ENCODE results near the gene WDR7. TPM values are rescaled to one million over a fixed set of nuclear protein-coding genes. Genes with fewer than 3 reads are reported as not detected.
A peak's percentile ranks its signal among the peaks of the same experiment; 100 is the strongest.

WDR7 gene
- total RNA-seq, 1 donor from 2014 or later = 28.1 TPM

- DNase-seq = no peak
Observed at GRCh38 chr18:56947236-56947635, 296.1 kb downstream of the WDR7 start.

DNA sequence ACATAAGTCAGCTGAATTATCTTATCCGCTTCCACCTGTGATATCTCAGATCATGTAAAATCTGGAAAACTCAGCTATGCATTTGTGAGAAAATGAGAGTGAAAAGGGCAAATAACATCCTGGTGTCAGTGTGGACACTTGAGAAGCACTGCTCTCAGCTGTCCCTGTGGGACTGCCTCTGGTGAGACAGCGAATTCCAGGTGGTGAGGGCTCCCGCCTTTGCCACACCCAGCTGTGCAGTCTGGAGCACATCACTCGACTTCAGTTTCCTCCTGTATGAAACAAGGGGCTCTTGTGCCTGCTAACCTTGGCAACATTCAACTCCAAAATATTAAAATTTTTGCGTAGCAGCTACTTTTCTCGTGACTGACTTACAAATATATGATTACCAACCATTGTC, 300.9 kb downstream of the WDR7 start:
- DNase-seq = no peak

GRCh38 chr18:56953428-56954198, 302.5 kb downstream of the WDR7 start:
- no peak for DNase-seq

- DNase-seq = no peak
Observed at GRCh38 chr18:56955490-56955889, 304.3 kb downstream of the WDR7 start.

- no peak for DNase-seq
Observed at GRCh38 chr18:56959120-56959519, 308.0 kb downstream of the WDR7 start.

DNA sequence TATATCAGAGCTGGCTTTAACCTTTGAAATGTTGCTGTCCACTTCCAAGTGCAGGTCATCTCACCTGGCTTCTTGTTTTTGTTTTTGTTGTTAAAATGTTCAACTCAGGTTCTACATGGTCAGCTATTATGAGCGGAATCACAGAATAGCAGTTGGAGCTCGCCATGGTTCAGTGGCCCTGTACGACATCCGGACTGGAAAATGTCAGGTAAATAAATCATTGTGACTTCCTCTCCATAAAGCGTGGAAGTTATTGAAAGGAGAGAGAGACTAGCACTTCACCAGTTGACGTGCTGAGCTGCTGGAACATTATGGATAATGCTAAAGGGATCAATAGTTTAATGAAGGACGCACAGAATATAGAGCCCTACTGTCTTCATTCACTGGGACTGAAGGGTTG, 311.2 kb downstream of the WDR7 start:
- DNase-seq = peak; percentile 5

DNA sequence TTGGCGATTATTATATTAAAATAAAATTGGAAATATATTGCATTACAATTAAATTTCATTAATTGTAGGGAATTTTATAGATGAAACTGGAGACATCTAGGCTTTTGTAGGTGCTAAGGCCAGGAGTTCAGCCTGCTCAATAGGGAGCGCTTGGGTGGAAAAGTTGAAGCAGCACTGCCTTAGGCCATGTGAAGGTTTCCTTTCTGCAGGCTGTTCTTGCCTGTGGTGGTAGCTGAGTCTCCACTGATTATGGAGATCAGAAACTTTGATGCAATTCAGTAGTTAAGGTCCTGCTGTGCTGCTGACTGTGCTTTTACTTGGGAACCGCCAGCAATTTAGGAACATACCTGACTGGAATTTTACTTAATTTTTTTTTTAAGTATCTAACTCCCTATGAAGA, 315.9 kb downstream of the WDR7 start:
- DNase-seq = no peak

DNA sequence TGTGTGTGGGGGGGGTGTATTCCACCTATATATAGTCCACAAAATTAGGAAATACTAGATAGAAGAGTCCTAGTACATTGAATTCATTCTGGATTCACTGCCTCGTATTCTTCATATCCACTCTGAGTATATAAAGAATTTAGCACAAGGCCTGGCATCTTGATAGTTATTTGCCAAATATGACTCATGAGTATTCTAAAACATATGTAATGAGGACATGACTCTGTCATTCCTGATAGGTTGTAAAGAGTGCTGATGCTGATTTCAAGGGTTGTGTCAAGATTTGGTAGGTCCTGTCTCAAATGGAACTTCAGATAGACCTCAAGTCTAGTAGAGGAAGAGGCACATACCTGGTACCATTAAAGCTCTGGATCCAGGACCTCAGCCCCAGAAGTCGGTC, 322.3 kb downstream of the WDR7 start:
- no peak for DNase-seq

- DNase-seq = no peak
Observed at GRCh38 chr18:56974141-56974540, 323.0 kb downstream of the WDR7 start.

DNA sequence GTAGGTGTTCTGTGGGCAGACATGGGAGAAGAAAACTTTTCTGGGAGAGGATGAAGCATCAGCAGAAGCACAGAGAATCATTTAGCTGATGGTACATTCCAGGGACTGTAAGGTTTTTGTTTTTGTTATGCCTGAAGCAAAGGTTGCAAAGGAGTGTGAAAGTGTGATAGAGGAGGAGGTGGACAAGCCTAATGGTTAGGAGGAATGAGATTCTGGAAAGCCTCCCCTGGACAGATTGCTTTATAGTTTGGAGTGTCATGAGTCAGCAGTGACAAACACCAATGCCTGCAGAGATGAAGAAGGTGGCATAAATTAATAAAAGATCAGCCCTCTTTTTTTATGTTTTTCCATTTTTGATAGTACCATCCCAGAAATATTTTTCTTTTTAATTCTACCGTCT, 324.1 kb downstream of the WDR7 start:
- no peak for DNase-seq

- no peak for DNase-seq
Observed at GRCh38 chr18:56977309-56977708, 326.1 kb downstream of the WDR7 start.

GRCh38 chr18:56977771-56978170, 326.6 kb downstream of the WDR7 start:
- no peak for DNase-seq

- DNase-seq = no peak
Observed at GRCh38 chr18:56980151-56980550, 329.0 kb downstream of the WDR7 start.

GRCh38 chr18:56982766-56983165, 331.6 kb downstream of the WDR7 start:
- DNase-seq = no peak

- no peak for DNase-seq
Observed at GRCh38 chr18:56983275-56983992, 332.3 kb downstream of the WDR7 start.

GRCh38 chr18:56984731-56985130, 333.6 kb downstream of the WDR7 start:
- no peak for DNase-seq

- DNase-seq = no peak
Observed at GRCh38 chr18:56986829-56987228, 335.7 kb downstream of the WDR7 start.

DNA sequence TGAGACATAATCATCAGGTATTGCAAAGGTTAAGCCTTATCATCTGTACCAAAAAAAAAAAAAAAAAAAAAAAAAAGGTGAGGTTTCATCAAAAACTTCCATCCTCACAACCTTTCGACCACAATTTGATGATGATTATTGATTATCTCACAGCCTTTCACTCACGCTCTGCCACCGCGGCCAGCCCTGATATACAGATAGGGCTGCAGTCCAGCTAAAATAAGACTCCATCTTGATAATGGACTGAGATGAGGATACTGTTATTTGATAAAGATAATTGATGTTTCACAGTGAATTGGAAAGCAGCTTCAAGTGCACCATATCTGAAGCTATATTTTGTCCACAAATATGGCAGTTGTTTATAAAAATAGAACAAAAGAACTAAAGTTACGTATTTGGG, 336.1 kb downstream of the WDR7 start:
- DNase-seq = no peak

GRCh38 chr18:56988022-56988421, 336.9 kb downstream of the WDR7 start:
- DNase-seq = no peak

GRCh38 chr18:56990678-56991077, 339.5 kb downstream of the WDR7 start:
- no peak for DNase-seq

DNA sequence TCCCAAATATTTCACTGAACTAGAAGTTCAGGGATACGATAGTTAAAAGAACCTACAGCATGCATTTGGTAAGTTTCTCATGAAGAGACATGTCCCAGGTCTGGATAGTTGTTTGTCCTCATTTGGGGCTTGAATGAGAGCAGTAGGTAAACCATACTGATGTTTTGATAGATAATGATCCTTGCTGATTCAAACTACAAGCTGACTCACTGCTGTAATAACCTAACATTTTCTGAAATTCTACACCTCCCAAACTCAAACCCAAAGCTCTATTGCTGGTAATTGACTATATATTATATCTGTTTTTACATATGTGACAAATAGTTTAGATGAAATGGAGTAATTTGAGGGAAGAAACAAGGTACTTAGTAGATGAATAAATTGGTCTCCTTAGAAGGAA, 341.6 kb downstream of the WDR7 start:
- no peak for DNase-seq

- DNase-seq = no peak
Observed at GRCh38 chr18:56995579-56996188, 344.5 kb downstream of the WDR7 start.

- no peak for DNase-seq
Observed at GRCh38 chr18:56997200-56997599, 346.0 kb downstream of the WDR7 start.

GRCh38 chr18:56999823-57000222, 348.7 kb downstream of the WDR7 start:
- DNase-seq = no peak

Measured in dermis blood vessel endothelial cell (primary cell).